B cell (primary cell): ENCODE results near the gene CIT. TPM values are rescaled to one million over a fixed set of nuclear protein-coding genes. Genes with fewer than 3 reads are reported as not detected.
A peak's percentile ranks its signal among the peaks of the same experiment; 100 is the strongest.

Experiments
- ATAC-seq: fragments of 200-7000 bp; cut with Tn5 transposase; one replicate; pipeline ENCODE4 v1.10.0; 2021; ENCODE audit warnings: low read depth, mild to moderate bottlenecking, moderate number of reproducible peaks, moderate library complexity
- CTCF ChIA-PET: fragments of 350-600 bp; sonication (Branson Sonifier 250); formaldehyde crosslinking; loops from one replicate; lab custom pipeline; 2021; ENCODE audit warnings: antibody characterized with exemption, inconsistent platforms; lab: Charles Lee
- POLR2A ChIA-PET: fragments of 350-600 bp; sonication (Branson Sonifier 250); formaldehyde crosslinking; loops from one replicate; lab custom pipeline; 2021; ENCODE audit warnings: antibody characterized with exemption; lab: Charles Lee
- DNase-seq: peaks from one replicate; pipeline ENCODE4 v3.0.0; 2013
- H2AFZ ChIP-seq: 2 replicates; pipeline ENCODE4 v1.6.1; 2012; ENCODE audit warnings: mild to moderate bottlenecking, low read depth, low read length; ENCODE audit not compliant: insufficient read depth, poor library complexity, severe bottlenecking
- H3K27ac ChIP-seq, 2 donors: 1 replicate in 1 of 2; 2 replicates in 1 of 2; pipeline ENCODE4 v1.5.1; 2012 to 2013; ENCODE audit warnings: low read length in 2 of 2, mild to moderate bottlenecking in 2 of 2, moderate library complexity in 1 of 2
- H3K27me3 ChIP-seq, 4 experiments: fragments of 200-600 bp in 1 of 4; sonication (generic) in 1 of 4; replicated peaks in 1 of 4; 1 replicate in 2 of 4; 2 replicates in 2 of 4; pipeline versions ENCODE4 v1.6.1 to v1.7.0; 2013 to 2016; ENCODE audit warnings: low read length in 3 of 4, mild to moderate bottlenecking in 2 of 4, mixed read lengths in 1 of 4, moderate library complexity in 1 of 4; ENCODE audit not compliant: insufficient read depth in 4 of 4, control insufficient read depth in 3 of 4; ENCODE audit errors: control extremely low read depth in 1 of 4
- H3K36me3 ChIP-seq, 2 experiments: replicated peaks in 1 of 2; 1 replicate in 1 of 2; 2 replicates in 1 of 2; pipeline versions ENCODE4 v1.6.1 to v1.7.1; 2013; ENCODE audit warnings: low read length in 1 of 2; ENCODE audit not compliant: insufficient read depth in 2 of 2, control insufficient read depth in 1 of 2; ENCODE audit errors: control extremely low read depth in 1 of 2, extremely low read depth in 1 of 2
- H3K4me1 ChIP-seq, 2 donors: fragments of 200-600 bp in 1 of 2; sonication (generic) in 1 of 2; 1 replicate in 1 of 2; 2 replicates in 1 of 2; pipeline versions ENCODE4 v1.5.1 to v1.6.1; 2013 to 2017; ENCODE audit warnings: low read length in 2 of 2; ENCODE audit not compliant: control insufficient read depth in 2 of 2, insufficient read depth in 2 of 2
- H3K4me2 ChIP-seq: replicated peaks from 2 replicates; pipeline ENCODE3; 2012; ENCODE audit warnings: mild to moderate bottlenecking, low read depth, low read length; ENCODE audit not compliant: poor library complexity, severe bottlenecking
- H3K4me3 ChIP-seq, 5 experiments: fragments of 200-600 bp in 1 of 5; sonication (generic) in 1 of 5; 1 replicate in 3 of 5; 2 replicates in 2 of 5; pipeline versions ENCODE4 v1.5.1 to v1.7.0; 2011 to 2016; ENCODE audit warnings: low read length in 4 of 5, mild to moderate bottlenecking in 4 of 5, low read depth in 2 of 5, control low read depth in 1 of 5, moderate library complexity in 1 of 5; ENCODE audit not compliant: insufficient read depth in 1 of 5; ENCODE audit errors: control extremely low read depth in 1 of 5, extremely low read depth in 1 of 5
- H3K79me2 ChIP-seq: fragments of 200-600 bp; sonication (generic); one replicate; pipeline ENCODE4 v1.6.0; 2016; ENCODE audit warnings: low read length; ENCODE audit not compliant: control insufficient read depth, insufficient read depth
- H3K9ac ChIP-seq: fragments of 200-600 bp; sonication (generic); 2 replicates; pipeline ENCODE4 v1.6.1; 2017; ENCODE audit warnings: mild to moderate bottlenecking, low read length, moderate library complexity
- H3K9me3 ChIP-seq, 3 donors: one replicate each; pipeline versions ENCODE4 v1.6.1 to v1.7.1; 2013; ENCODE audit warnings: low read length in 2 of 3; ENCODE audit not compliant: control insufficient read depth in 2 of 3, insufficient read depth in 1 of 3; ENCODE audit errors: control extremely low read depth in 1 of 3
- H4K20me1 ChIP-seq: 2 replicates; pipeline ENCODE4 v1.6.0; 2012; ENCODE audit warnings: mild to moderate bottlenecking, low read length; ENCODE audit not compliant: insufficient read depth, control insufficient read depth, poor library complexity, severe bottlenecking
- H3K27ac Mint-ChIP-seq: one replicate; pipeline ENCODE4 v1.8.0; 2021; ENCODE audit warnings: mixed read lengths
- H3K27me3 Mint-ChIP-seq: one replicate; pipeline ENCODE4 v1.8.0; 2021; ENCODE audit warnings: mixed read lengths
- H3K4me1 Mint-ChIP-seq: one replicate; pipeline ENCODE4 v1.8.0; 2021; ENCODE audit warnings: mixed read lengths
- H3K4me3 Mint-ChIP-seq: one replicate; pipeline ENCODE4 v1.8.0; 2021; ENCODE audit warnings: mixed read lengths
- H3K9me3 Mint-ChIP-seq: one replicate; pipeline ENCODE4 v1.8.0; 2022; ENCODE audit warnings: mixed read lengths; ENCODE audit not compliant: insufficient read depth
- CTCF ChIP-seq: fragments of 200-600 bp; IDR thresholded peaks from one replicate; pipeline ENCODE4 v1.8.0; 2022; ENCODE audit warnings: antibody characterized with exemption, mild to moderate bottlenecking
- EZH2 ChIP-seq: IDR thresholded peaks from 2 replicates; pipeline ENCODE4 v1.6.1; 2012; ENCODE audit warnings: borderline replicate concordance, low read depth, mild to moderate bottlenecking, moderate library complexity, low read length; ENCODE audit not compliant: insufficient read depth, poor library complexity, severe bottlenecking
- WGBS: methylation state at CpG from one replicate; pipeline ENCODE4 v1.1.5; 2013; ENCODE audit warnings: missing lambda C conversion rate; ENCODE audit not compliant: insufficient coverage; 5-methylcytosine and 5-hydroxymethylcytosine counted together
- intact Hi-C: fragments of 100-400 bp; cut with micrococcal nuclease; formaldehyde crosslinking; loops from one replicate; pipeline ENCODE4 v1.10.0; 2022
- polyA plus RNA-seq: library from polyadenylated mRNA; depleted of rRNA; stranded (reverse); fragments of >200 nt; gene quantifications from 2 replicates; pipeline ENCODE4 v1.2.3, GENCODE V29; 2012
- total RNA-seq, 2 donors: library from RNA; stranded (reverse); fragments of 120-200 nt in 1 of 2; gene quantifications; 1 replicate in 1 of 2; 2 replicates in 1 of 2; pipeline versions ENCODE4 v1.2.3 to v1.2.4, GENCODE V29; 2013 to 2022

The CIT gene
- total and polyA plus RNA-seq, 2 donors (not counting 1 experiment from before 2014, with no cell fraction given), result 1.4 to 6.1 TPM

DNA sequence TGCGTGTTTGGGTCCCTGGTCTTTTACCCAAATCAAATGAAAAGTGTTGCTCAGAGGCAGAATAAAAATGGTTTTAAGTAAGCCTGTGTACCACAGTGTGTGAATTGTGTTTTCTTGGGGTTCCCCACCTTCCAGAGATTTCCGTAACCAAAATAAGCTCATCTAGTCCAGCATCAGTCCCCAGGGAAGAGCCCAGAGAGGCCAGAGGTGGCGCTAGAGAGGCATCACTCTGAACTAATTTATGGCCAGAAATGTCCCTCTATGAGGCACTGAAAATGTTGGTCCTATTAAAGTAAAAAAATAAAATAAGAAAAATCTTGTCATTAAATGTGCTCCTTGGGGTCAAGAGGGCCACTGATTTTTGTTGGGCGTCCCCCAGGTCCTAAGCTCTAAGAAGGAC, 234.1 kb downstream of the CIT start:
- H3K9ac ChIP-seq, result no peak overlapping the region
- no peak overlapping the region for H2AFZ ChIP-seq
- H3K27ac ChIP-seq, result no peak overlapping the region
- H3K27me3 ChIP-seq, result peaks cover 0 to 7% (median 0%) of the 10 kb centered on the region in 4 experiments
- Mint-ChIP-seq H3K9me3 (no peaks in the 10 kb centered on the region), H3K4me3 (no peak overlapping the region), H3K27ac (no peak overlapping the region), H3K4me1 (no peaks in the 10 kb centered on the region), H3K27me3 (peaks cover 38% of the 10 kb centered on the region)
- peak; percentile 32 for TF ChIP-seq CTCF
- no peak for TF ChIP-seq EZH2
- intact Hi-C loops, result no loop called here
- H3K79me2 ChIP-seq, result no peaks in the 10 kb centered on the region
- no peaks in the 10 kb centered on the region for H3K4me1 ChIP-seq
- peaks cover 0 to 2% (median 0%) of the 10 kb centered on the region in 3 donors for H3K9me3 ChIP-seq
- ChIA-PET POLR2A (no interaction called here), CTCF (no interaction called here)
- 91% methylated on average over 2 of the region's 4 CpGs for WGBS
- ATAC-seq (no peak), DNase-seq (no peak)
- no peaks in the 10 kb centered on the region for H4K20me1 ChIP-seq
- H3K4me2 ChIP-seq, result no peak overlapping the region
- H3K36me3 ChIP-seq, result no peaks in the 10 kb centered on the region
- H3K4me3 ChIP-seq, result no peak overlapping the region

Other genes with a start within 250 kb of the CIT start
- gene PRKAB1, start 209.2 kb downstream of the CIT start, total RNA-seq, result 56.4 and 59.6 TPM in 2 replicates
- 34.7 and 36.4 TPM in 2 replicates for gene PRKAB1, start 209.2 kb downstream of the CIT start, polyA plus RNA-seq
- gene BICDL1, start 111.9 kb upstream of the CIT start, total RNA-seq, result 41.5 and 43.6 TPM in 2 replicates
- gene BICDL1, start 111.9 kb upstream of the CIT start, polyA plus RNA-seq, result 14.0 and 15.6 TPM in 2 replicates
- 50.1 and 52.9 TPM in 2 replicates for gene RAB35, start 239.4 kb upstream of the CIT start, total RNA-seq
- 20.4 and 24.8 TPM in 2 replicates for gene RAB35, start 239.4 kb upstream of the CIT start, polyA plus RNA-seq